ENCODE data around the gene PPP1R1B.
A peak's percentile ranks its signal among the peaks of the same experiment; 100 is the strongest.

Gene PPP1R1B

GRCh38 chr17:39635614-39636176 lies 8.9 kb downstream of the PPP1R1B start:
- DNase-seq = no peak

GRCh38 chr17:39636587-39636926 lies 9.8 kb downstream of the PPP1R1B start:
- DNase-seq = no peak

- peak; percentile 94 for DNase-seq
Measured at GRCh38 chr17:39636927-39637736, 10.4 kb downstream of the PPP1R1B start, which contains the start of gene STARD3. Gene STARD3, plus strand, starts transcription at chr17:39637144. Its CDS starts 16,388 bp downstream, at chr17:39653532.

GRCh38 chr17:39638317-39638716 lies 11.6 kb downstream of the PPP1R1B start:
- DNase-seq = no peak

- no peak for DNase-seq
Measured at GRCh38 chr17:39639043-39639442, 12.3 kb downstream of the PPP1R1B start.

- no peak for DNase-seq
Measured at GRCh38 chr17:39639566-39640458, 13.1 kb downstream of the PPP1R1B start.

GRCh38 chr17:39640591-39641031 lies 13.9 kb downstream of the PPP1R1B start:
- DNase-seq = no peak

- no peak for DNase-seq
Measured at GRCh38 chr17:39641097-39641496, 14.3 kb downstream of the PPP1R1B start.

GRCh38 chr17:39641883-39642282 lies 15.1 kb downstream of the PPP1R1B start:
- DNase-seq = no peak

GRCh38 chr17:39642291-39643074 lies 15.7 kb downstream of the PPP1R1B start:
- DNase-seq = no peak

GRCh38 chr17:39643271-39643670 lies 16.5 kb downstream of the PPP1R1B start:
- DNase-seq = no peak

GRCh38 chr17:39647256-39647655 lies 20.5 kb downstream of the PPP1R1B start:
- DNase-seq = no peak

GRCh38 chr17:39648616-39649366 lies 22.0 kb downstream of the PPP1R1B start:
- no peak for DNase-seq

GRCh38 chr17:39650121-39650579 lies 23.4 kb downstream of the PPP1R1B start:
- DNase-seq = no peak

- DNase-seq = no peak
Measured at GRCh38 chr17:39651923-39652586, 25.3 kb downstream of the PPP1R1B start.

- DNase-seq = no peak
Measured at GRCh38 chr17:39652587-39653315, 26.0 kb downstream of the PPP1R1B start.

GRCh38 chr17:39653316-39653661 lies 26.5 kb downstream of the PPP1R1B start:
- DNase-seq = no peak

GRCh38 chr17:39653662-39654331 lies 27.0 kb downstream of the PPP1R1B start:
- DNase-seq = peak; percentile 81

GRCh38 chr17:39655105-39655504 lies 28.4 kb downstream of the PPP1R1B start:
- no peak for DNase-seq

GRCh38 chr17:39658346-39658745 lies 31.6 kb downstream of the PPP1R1B start:
- DNase-seq = no peak
